Activated naive CD8-positive, alpha-beta T cell treated with anti-CD3 and anti-CD28 coated beads, Interleukin-2, amount 50 U/mL, for 24 hours (primary cell): ENCODE measurements around the gene TTC33.
"Not testable (repeated sequence)": the region's sequence is repeated elsewhere in the genome, so short reads cannot be mapped to it uniquely, and the experiment has no call there.

ENCODE experiments used
- ATAC-seq: fragments of 150-1000 bp; cut with Tn5 transposase; one replicate; pipeline ENCODE4 v1.10.0; 2021
- DNase-seq: peaks from one replicate; pipeline ENCODE4 v3.0.0; 2021
- H3K27ac Mint-ChIP-seq: one replicate; pipeline ENCODE4 v1.8.0; 2021; ENCODE audit warnings: mild to moderate bottlenecking, mixed read lengths
- H3K27me3 Mint-ChIP-seq: one replicate; pipeline ENCODE4 v1.8.0; 2021; ENCODE audit warnings: mixed read lengths
- H3K36me3 Mint-ChIP-seq: one replicate; pipeline ENCODE4 v1.8.0; 2021; ENCODE audit warnings: low read depth, mixed read lengths
- H3K4me1 Mint-ChIP-seq: one replicate; pipeline ENCODE4 v1.8.0; 2021; ENCODE audit warnings: mixed read lengths
- H3K4me3 Mint-ChIP-seq: one replicate; pipeline ENCODE4 v1.8.0; 2021; ENCODE audit warnings: mild to moderate bottlenecking, moderate library complexity, mixed read lengths
- H3K9me3 Mint-ChIP-seq: one replicate; pipeline ENCODE4 v1.8.0; 2021; ENCODE audit warnings: mixed read lengths

TTC33 gene

GRCh38 chr5:40568548-40568947 is 187.2 kb downstream of the TTC33 start:
- no peaks in the 10 kb centered on the region for H3K9me3 Mint-ChIP-seq
- H3K27ac Mint-ChIP-seq = no peak overlapping the region
- DNase-seq (no peak), ATAC-seq (no peak)
- H3K27me3 Mint-ChIP-seq = no peaks in the 10 kb centered on the region
- H3K36me3 Mint-ChIP-seq = no peaks in the 10 kb centered on the region
- H3K4me1 Mint-ChIP-seq = peaks cover 21% of the 10 kb centered on the region
- H3K4me3 Mint-ChIP-seq = no peak overlapping the region

GRCh38 chr5:40563173-40563572 is 192.6 kb downstream of the TTC33 start:
- not testable (repeated sequence) for H3K4me3 Mint-ChIP-seq, H3K27me3 Mint-ChIP-seq, H3K36me3 Mint-ChIP-seq, H3K27ac Mint-ChIP-seq, DNase-seq, ATAC-seq
- Mint-ChIP-seq H3K9me3 (peaks cover 10% of the 10 kb centered on the region), H3K4me1 (peaks cover 26% of the 10 kb centered on the region)

GRCh38 chr5:40560474-40561110 is 195.2 kb downstream of the TTC33 start:
- Mint-ChIP-seq H3K4me1 (peaks cover 29% of the 10 kb centered on the region), H3K9me3 (peaks cover 10% of the 10 kb centered on the region), H3K27me3 (no peaks in the 10 kb centered on the region), H3K4me3 (no peak overlapping the region), H3K27ac (no peak overlapping the region), H3K36me3 (no peaks in the 10 kb centered on the region)
- DNase-seq (peak; percentile 6), ATAC-seq (no peak)

GRCh38 chr5:40559306-40559705 is 196.5 kb downstream of the TTC33 start:
- no peak for DNase-seq
- H3K27ac Mint-ChIP-seq = no peak overlapping the region
- peaks cover 10% of the 10 kb centered on the region for H3K9me3 Mint-ChIP-seq
- ATAC-seq = no peak
- no peaks in the 10 kb centered on the region for H3K27me3 Mint-ChIP-seq
- peaks cover 33% of the 10 kb centered on the region for H3K4me1 Mint-ChIP-seq
- H3K4me3 Mint-ChIP-seq = no peak overlapping the region
- H3K36me3 Mint-ChIP-seq = no peaks in the 10 kb centered on the region

GRCh38 chr5:40557501-40557900 is 198.3 kb downstream of the TTC33 start:
- Mint-ChIP-seq H3K27me3 (no peaks in the 10 kb centered on the region), H3K9me3 (peaks cover 10% of the 10 kb centered on the region), H3K4me1 (peaks cover 30% of the 10 kb centered on the region), H3K36me3 (no peaks in the 10 kb centered on the region), H3K4me3 (no peak overlapping the region), H3K27ac (no peak overlapping the region)
- DNase-seq (no peak), ATAC-seq (no peak)

- H3K4me3 Mint-ChIP-seq = no peak overlapping the region
- H3K27me3 Mint-ChIP-seq = no peaks in the 10 kb centered on the region
- H3K36me3 Mint-ChIP-seq = no peaks in the 10 kb centered on the region
- ATAC-seq (no peak), DNase-seq (no peak)
- peaks cover 30% of the 10 kb centered on the region for H3K4me1 Mint-ChIP-seq
- peaks cover 10% of the 10 kb centered on the region for H3K9me3 Mint-ChIP-seq
- H3K27ac Mint-ChIP-seq = no peak overlapping the region
Observed at GRCh38 chr5:40556811-40557210, 198.9 kb downstream of the TTC33 start.

GRCh38 chr5:40555886-40556285 is 199.9 kb downstream of the TTC33 start:
- ATAC-seq (no peak), DNase-seq (no peak)
- H3K9me3 Mint-ChIP-seq = peaks cover 4% of the 10 kb centered on the region
- peaks cover 27% of the 10 kb centered on the region for H3K4me1 Mint-ChIP-seq
- H3K4me3 Mint-ChIP-seq = no peak overlapping the region
- H3K27ac Mint-ChIP-seq = no peak overlapping the region
- no peaks in the 10 kb centered on the region for H3K27me3 Mint-ChIP-seq
- H3K36me3 Mint-ChIP-seq = no peaks in the 10 kb centered on the region

GRCh38 chr5:40554813-40555212 is 200.9 kb downstream of the TTC33 start:
- ATAC-seq (no peak), DNase-seq (no peak)
- H3K27me3 Mint-ChIP-seq = no peaks in the 10 kb centered on the region
- H3K4me1 Mint-ChIP-seq = peaks cover 17% of the 10 kb centered on the region
- H3K4me3 Mint-ChIP-seq = no peak overlapping the region
- H3K36me3 Mint-ChIP-seq = no peaks in the 10 kb centered on the region
- no peaks in the 10 kb centered on the region for H3K9me3 Mint-ChIP-seq
- H3K27ac Mint-ChIP-seq = no peak overlapping the region

GRCh38 chr5:40554054-40554453 is 201.7 kb downstream of the TTC33 start:
- H3K27me3 Mint-ChIP-seq = no peaks in the 10 kb centered on the region
- no peak for DNase-seq
- no peak overlapping the region for H3K27ac Mint-ChIP-seq
- H3K9me3 Mint-ChIP-seq = no peaks in the 10 kb centered on the region
- peaks cover 10% of the 10 kb centered on the region for H3K4me1 Mint-ChIP-seq
- no peak overlapping the region for H3K4me3 Mint-ChIP-seq
- no peaks in the 10 kb centered on the region for H3K36me3 Mint-ChIP-seq
- ATAC-seq = no peak

- no peak for DNase-seq
- no peaks in the 10 kb centered on the region for H3K36me3 Mint-ChIP-seq
- no peak overlapping the region for H3K4me3 Mint-ChIP-seq
- no peak overlapping the region for H3K27ac Mint-ChIP-seq
- no peak for ATAC-seq
- no peaks in the 10 kb centered on the region for H3K27me3 Mint-ChIP-seq
- no peaks in the 10 kb centered on the region for H3K9me3 Mint-ChIP-seq
- H3K4me1 Mint-ChIP-seq = peaks cover 9% of the 10 kb centered on the region
Observed at GRCh38 chr5:40552981-40553380, 202.8 kb downstream of the TTC33 start.

GRCh38 chr5:40551496-40552491 is 204.0 kb downstream of the TTC33 start:
- Mint-ChIP-seq H3K27ac (peak overlapping the region; percentile 60), H3K36me3 (no peaks in the 10 kb centered on the region)

GRCh38 chr5:40550481-40550880 is 205.3 kb downstream of the TTC33 start:
- no peaks in the 10 kb centered on the region for H3K9me3 Mint-ChIP-seq
- no peaks in the 10 kb centered on the region for H3K36me3 Mint-ChIP-seq
- no peaks in the 10 kb centered on the region for H3K27me3 Mint-ChIP-seq
- no peak overlapping the region for H3K4me3 Mint-ChIP-seq
- H3K4me1 Mint-ChIP-seq = peaks cover 6% of the 10 kb centered on the region
- ATAC-seq = no peak
- H3K27ac Mint-ChIP-seq = no peak overlapping the region
- DNase-seq = no peak

More at GRCh38 chr5:40551496-40552491, 204.0 kb downstream of the TTC33 start:
- Mint-ChIP-seq H3K27me3 (no peaks in the 10 kb centered on the region), H3K4me1 (peaks cover 9% of the 10 kb centered on the region), H3K9me3 (no peaks in the 10 kb centered on the region), H3K4me3 (no peak overlapping the region)
- DNase-seq (no peak), ATAC-seq (peak; percentile 20)

GRCh38 chr5:40549616-40550015 is 206.1 kb downstream of the TTC33 start:
- Mint-ChIP-seq H3K27ac (no peak overlapping the region), H3K4me3 (no peak overlapping the region), H3K27me3 (no peaks in the 10 kb centered on the region), H3K9me3 (no peaks in the 10 kb centered on the region), H3K4me1 (peaks cover 5% of the 10 kb centered on the region), H3K36me3 (no peaks in the 10 kb centered on the region)
- ATAC-seq = no peak
- DNase-seq = no peak

- no peaks in the 10 kb centered on the region for H3K27me3 Mint-ChIP-seq
- H3K9me3 Mint-ChIP-seq = no peaks in the 10 kb centered on the region
- no peaks in the 10 kb centered on the region for H3K36me3 Mint-ChIP-seq
- ATAC-seq (no peak), DNase-seq (no peak)
- no peaks in the 10 kb centered on the region for H3K4me1 Mint-ChIP-seq
- no peak overlapping the region for H3K4me3 Mint-ChIP-seq
- H3K27ac Mint-ChIP-seq = no peak overlapping the region
Observed at GRCh38 chr5:40547994-40548575, 207.7 kb downstream of the TTC33 start.

GRCh38 chr5:40547557-40547956 is 208.2 kb downstream of the TTC33 start:
- no peaks in the 10 kb centered on the region for H3K27me3 Mint-ChIP-seq
- H3K4me1 Mint-ChIP-seq = no peaks in the 10 kb centered on the region
- ATAC-seq = peak; percentile 57
- H3K27ac Mint-ChIP-seq = no peak overlapping the region
- H3K9me3 Mint-ChIP-seq = no peaks in the 10 kb centered on the region
- no peaks in the 10 kb centered on the region for H3K36me3 Mint-ChIP-seq
- DNase-seq = no peak
- H3K4me3 Mint-ChIP-seq = no peak overlapping the region
